MCF 10A (cell line): ENCODE measurements around the gene LEMD2. TPM values are rescaled to one million over a fixed set of nuclear protein-coding genes. Genes with fewer than 3 reads are reported as not detected.

ENCODE experiments used
- BruUV-seq: library from RNA; stranded (reverse); fragments of 400-500 nt; replicated peaks from 2 replicates; lab custom pipeline; 2021; lab: Mats Ljungman, UMichigan
- CTCF ChIA-PET: fragments of 300-600 bp; sonication (Branson Sonifier 250); formaldehyde crosslinking; extraction: SDS; loops from one replicate; lab custom pipeline; 2021; ENCODE audit warnings: antibody characterized with exemption, inconsistent platforms; lab: Yijun Ruan, JAX
- POLR2A ChIA-PET: fragments of 300-600, 350-650 bp; sonication (Branson Sonifier 250); formaldehyde crosslinking; extraction: SDS; loops from one replicate; lab custom pipeline; 2020; ENCODE audit warnings: antibody characterized with exemption, inconsistent platforms; lab: Yijun Ruan, JAX
- DNase-seq: peaks from one replicate; pipeline ENCODE4 v3.0.0-alpha.2; 2018; ENCODE audit not compliant: unreplicated experiment
- H3K27ac Mint-ChIP-seq: one replicate; pipeline ENCODE4 v1.8.0; 2022; ENCODE audit warnings: mild to moderate bottlenecking, low read depth, mixed read lengths; ENCODE audit not compliant: unreplicated experiment
- H3K27me3 Mint-ChIP-seq: one replicate; pipeline ENCODE4 v1.8.0; 2022; ENCODE audit warnings: mixed read lengths; ENCODE audit not compliant: insufficient read depth, unreplicated experiment
- H3K36me3 Mint-ChIP-seq: one replicate; pipeline ENCODE4 v1.8.0; 2022; ENCODE audit warnings: mild to moderate bottlenecking, moderate library complexity, mixed read lengths; ENCODE audit not compliant: insufficient read depth, unreplicated experiment
- H3K4me1 Mint-ChIP-seq: one replicate; pipeline ENCODE4 v1.8.0; 2022; ENCODE audit warnings: mixed read lengths; ENCODE audit not compliant: insufficient read depth, unreplicated experiment
- H3K4me3 Mint-ChIP-seq: one replicate; pipeline ENCODE4 v1.8.0; 2022; ENCODE audit warnings: mild to moderate bottlenecking, moderate library complexity, mixed read lengths; ENCODE audit not compliant: unreplicated experiment
- H3K9me3 Mint-ChIP-seq: one replicate; pipeline ENCODE4 v1.8.0; 2022; ENCODE audit warnings: mixed read lengths; ENCODE audit not compliant: unreplicated experiment
- CTCF ChIP-seq: fragments of 200-600 bp; IDR thresholded peaks from one replicate; pipeline ENCODE4 v1.8.0; 2022; ENCODE audit warnings: antibody characterized with exemption, mild to moderate bottlenecking; ENCODE audit not compliant: unreplicated experiment
- intact Hi-C: fragments of 100-400 bp; cut with micrococcal nuclease; formaldehyde crosslinking; loops from 2 replicates; pipeline ENCODE4 v1.14.1; 2022
- total RNA-seq: library from RNA; stranded (reverse); gene quantifications from 2 replicates; pipeline ENCODE4 v1.2.3, GENCODE V29; 2022

LEMD2 gene
- total RNA-seq, 1 experiment from 2014 or later = 70.5 TPM

DNA sequence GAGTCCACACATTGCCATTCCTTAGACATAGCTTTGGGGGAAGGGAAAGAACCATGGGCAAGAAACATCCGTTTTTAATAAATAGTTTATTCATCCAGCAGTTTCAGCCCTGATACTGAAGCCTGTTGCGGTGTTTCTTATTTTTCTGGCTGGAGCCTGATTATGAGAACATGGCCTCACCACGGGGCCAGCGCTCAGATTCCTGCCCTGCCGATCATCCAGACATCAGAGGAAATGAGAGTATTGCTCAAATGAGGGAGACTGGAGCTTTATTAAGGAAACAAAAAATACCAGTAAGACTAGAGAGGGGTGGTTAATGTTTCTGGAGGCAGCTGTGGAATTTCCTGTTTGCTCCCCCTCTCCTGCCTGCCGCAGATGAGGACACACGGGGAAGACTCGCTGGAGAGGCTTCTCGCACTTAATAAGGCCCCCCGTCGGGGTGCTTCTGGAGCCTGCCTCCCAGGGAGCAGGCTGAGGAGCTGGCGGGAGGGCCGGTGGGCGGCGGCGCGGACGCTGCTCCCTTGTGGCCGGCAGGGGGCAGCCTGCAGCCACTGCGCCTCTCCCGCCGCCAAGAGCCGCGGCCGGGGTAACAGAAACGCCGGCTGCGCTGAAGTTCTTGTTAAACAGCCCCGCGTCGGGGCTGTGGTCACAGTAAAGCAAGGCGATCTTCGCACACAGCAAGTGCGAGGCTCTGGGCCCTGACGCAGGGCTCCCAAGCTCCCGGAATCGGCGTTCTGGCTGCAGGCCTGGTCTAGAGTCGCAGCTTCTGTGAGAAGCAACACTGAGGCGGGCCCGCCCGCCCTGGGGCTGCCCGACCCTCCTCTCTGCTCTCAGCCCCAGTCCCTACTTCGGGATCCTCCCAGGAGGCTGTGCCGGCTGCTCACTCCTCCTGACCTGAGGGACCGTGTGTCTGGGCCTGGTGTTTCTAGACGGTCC is 17.5 kb downstream of the LEMD2 start:
- BruUV-seq = TSS peak; percentile 37
- CTCF ChIA-PET = interaction anchor here (0.6 to 8.1 kb wide), 28 partner anchors 8 to 696 kb away, joined by 3 to 93 read pairs (median 4); partner anchors contain the start of genes IP6K3 and UQCC2
- Mint-ChIP-seq H3K4me1 (no peaks in the 10 kb centered on the region), H3K4me3 (no peak overlapping the region), H3K9me3 (no peaks in the 10 kb centered on the region), H3K27me3 (no peaks in the 10 kb centered on the region), H3K36me3 (peaks cover 26% of the 10 kb centered on the region), H3K27ac (no peak overlapping the region)
- TF ChIP-seq CTCF = peak; percentile 90
- DNase-seq = peak; percentile 69
- POLR2A ChIA-PET = interaction anchor here (0.7 to 2.5 kb wide), 10 partner anchors 9 to 384 kb away, joined by 3 to 11 read pairs (median 5); partner anchors contain the start of genes LEMD2 and UQCC2
- intact Hi-C loops = no loop called here

DNA sequence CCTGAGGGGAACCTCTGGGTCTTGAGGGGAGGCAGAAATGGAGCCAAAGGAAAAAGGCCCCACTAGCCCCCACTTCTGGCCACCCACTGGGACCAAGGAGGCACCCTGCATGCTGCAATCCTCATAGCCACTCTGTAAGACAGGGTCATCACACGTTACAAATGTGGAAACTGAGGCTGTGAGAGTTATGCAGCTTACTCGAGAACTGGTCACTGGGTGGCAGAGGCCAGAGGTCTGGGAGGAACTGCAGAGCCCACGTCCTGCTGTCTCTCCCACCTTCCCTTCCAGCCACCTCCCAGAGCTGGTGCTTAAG is 18.1 kb downstream of the LEMD2 start:
- BruUV-seq = no TSS peak
- Mint-ChIP-seq H3K4me1 (no peaks in the 10 kb centered on the region), H3K27ac (no peak overlapping the region), H3K9me3 (no peaks in the 10 kb centered on the region), H3K27me3 (no peaks in the 10 kb centered on the region), H3K4me3 (no peak overlapping the region), H3K36me3 (peaks cover 20% of the 10 kb centered on the region)
- no peak for DNase-seq
- ChIA-PET POLR2A (interaction anchor here (0.7 to 2.5 kb wide), 7 partner anchors 11 to 384 kb away, joined by 3 to 11 read pairs (median 5); partner anchors contain the start of genes LEMD2 and UQCC2), CTCF (interaction anchor here (0.6 to 8.1 kb wide), 25 partner anchors 9 to 697 kb away, joined by 3 to 93 read pairs (median 4); partner anchors contain the start of genes IP6K3 and UQCC2)
- intact Hi-C loops = no loop called here
- TF ChIP-seq CTCF = no peak

DNA sequence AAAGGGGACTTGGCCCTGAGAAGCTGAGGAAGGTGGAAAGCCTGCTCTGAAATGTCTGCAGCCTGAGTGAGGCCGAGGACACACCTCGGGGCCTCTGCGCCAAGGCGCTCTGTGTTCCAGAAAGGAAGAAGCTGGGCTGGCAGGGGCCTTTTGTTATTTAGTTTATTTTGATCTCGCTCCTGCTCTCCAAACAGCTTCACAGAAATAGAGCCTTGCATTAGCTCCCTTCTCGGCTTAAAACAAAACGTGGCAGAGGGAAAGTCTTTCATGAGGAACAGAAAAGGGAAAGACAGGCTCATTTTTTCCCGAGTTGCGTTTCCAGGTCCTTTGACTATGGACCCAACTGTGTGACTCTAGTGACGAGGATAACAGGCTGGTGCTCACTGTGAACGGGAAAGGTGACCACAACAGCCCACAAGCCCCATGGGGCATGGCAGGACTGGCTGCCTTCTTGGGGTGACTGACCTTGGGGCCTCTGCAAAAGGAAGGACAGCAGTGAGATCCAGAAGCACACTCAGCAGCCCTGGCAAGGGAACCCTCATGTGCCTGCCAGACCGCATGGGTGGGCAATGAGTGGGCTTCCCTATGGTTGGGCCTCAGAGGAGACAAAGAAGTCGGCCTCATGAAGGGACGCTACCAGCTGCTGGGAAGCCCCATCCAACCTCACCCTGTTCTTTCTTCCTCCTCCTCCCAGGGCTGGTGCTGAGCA is 18.7 kb downstream of the LEMD2 start:
- no peak overlapping the region for H3K4me3 Mint-ChIP-seq
- H3K4me1 Mint-ChIP-seq = no peaks in the 10 kb centered on the region
- BruUV-seq = no TSS peak
- H3K27me3 Mint-ChIP-seq = no peaks in the 10 kb centered on the region
- H3K27ac Mint-ChIP-seq = no peak overlapping the region
- no peak for TF ChIP-seq CTCF
- no peaks in the 10 kb centered on the region for H3K9me3 Mint-ChIP-seq
- ChIA-PET POLR2A (interaction anchor here (0.5 to 3.0 kb wide), 6 partner anchors 11 to 464 kb away, joined by 3 to 11 read pairs (median 5); partner anchors contain the start of gene UQCC2), CTCF (interaction anchor here (0.6 to 13.5 kb wide), 25 partner anchors 8 to 386 kb away, joined by 3 to 228 read pairs (median 4); partner anchors contain the start of genes IP6K3 and UQCC2)
- intact Hi-C loops = no loop called here
- no peak for DNase-seq
- H3K36me3 Mint-ChIP-seq = peaks cover 15% of the 10 kb centered on the region
